HepG2 (cell line): ENCODE data around the gene NGEF. TPM values are rescaled to one million over a fixed set of nuclear protein-coding genes. Genes with fewer than 3 reads are reported as not detected.

Source experiments
- ATAC-seq: fragments of 200-7000 bp; cut with Tn5 transposase; 3 replicates; pipeline ENCODE4 v1.9.1; 2020; ENCODE audit warnings: mild to moderate bottlenecking, moderate library complexity
- BruUV-seq: library from RNA; stranded (reverse); fragments of 400-500 nt; replicated peaks from 2 replicates; lab custom pipeline; 2021; lab: Mats Ljungman, UMichigan
- CTCF ChIA-PET: fragments of 300-600 bp; formaldehyde crosslinking; extraction: SDS; loops from one replicate; lab custom pipeline; 2021; ENCODE audit warnings: low total read pairs, inconsistent platforms, low intra/inter-chr PET ratio; lab: Yijun Ruan, JAX
- POLR2A ChIA-PET: fragments of 350-600 bp; sonication (Branson Sonifier 250); formaldehyde crosslinking; loops from one replicate; lab custom pipeline; 2020; ENCODE audit warnings: antibody characterized with exemption, inconsistent platforms; lab: Yijun Ruan, JAX
- DNase-seq: peaks from one replicate; pipeline ENCODE4 v3.0.0-alpha.2; 2015; ENCODE audit warnings: low spot score
- FAIRE-seq: peaks from 3 replicates; lab custom pipeline; 2011; peaks lifted over from hg19 to GRCh38; lab: Jason Lieb, UNC
- H2AFZ ChIP-seq: one replicate; pipeline ENCODE4 v1.6.1; 2011; ENCODE audit warnings: low read length, inconsistent platforms
- H3K27ac ChIP-seq: fragments of 300-600 bp; 3 replicates; pipeline ENCODE4 v1.8.0; 2011; ENCODE audit warnings: mixed run types, mild to moderate bottlenecking, mixed read lengths, low read length, inconsistent platforms; ENCODE audit not compliant: insufficient read depth; ENCODE audit errors: extremely low read length
- H3K27me3 ChIP-seq, 2 experiments: fragments of 200-600 bp in 1 of 2; 2 replicates in 1 of 2; 3 replicates in 1 of 2; pipeline versions ENCODE4 v1.6.0 to v1.8.0; 2011; ENCODE audit warnings: low read length in 2 of 2, mild to moderate bottlenecking in 2 of 2, moderate library complexity in 2 of 2, inconsistent platforms in 1 of 2; ENCODE audit not compliant: insufficient read depth in 2 of 2, control insufficient read depth in 1 of 2
- H3K36me3 ChIP-seq, 2 experiments: fragments of 200-600 bp in 1 of 2; replicated peaks in 1 of 2; 2 replicates in 1 of 2; 3 replicates in 1 of 2; pipeline versions ENCODE4 v1.5.1 to v1.8.0; 2011; ENCODE audit warnings: low read length in 2 of 2, inconsistent platforms in 1 of 2; ENCODE audit not compliant: insufficient read depth in 2 of 2, control insufficient read depth in 1 of 2
- H3K4me1 ChIP-seq: 2 replicates; pipeline ENCODE4 v1.5.1; 2012; ENCODE audit warnings: low read length, inconsistent platforms; ENCODE audit not compliant: insufficient read depth
- H3K4me2 ChIP-seq: 2 replicates; pipeline ENCODE4 v1.6.0; 2011; ENCODE audit warnings: low read depth, low read length, inconsistent platforms
- H3K4me3 ChIP-seq, 3 experiments: fragments of 200-600 bp in 1 of 3; sonication (generic), shearing (Covaris generic) in 1 of 3; replicated peaks in 1 of 3; 2 replicates each; pipeline ENCODE4 v1.5.1; 2011 to 2016; ENCODE audit warnings: low read length in 3 of 3, inconsistent platforms in 2 of 3, low read depth in 2 of 3, mild to moderate bottlenecking in 2 of 3, control low read depth in 1 of 3, mixed read lengths in 1 of 3; ENCODE audit not compliant: insufficient read depth in 1 of 3
- H3K79me2 ChIP-seq: one replicate; pipeline ENCODE4 v1.6.1; 2011; ENCODE audit warnings: low read length, inconsistent platforms; ENCODE audit not compliant: insufficient read depth
- H3K9ac ChIP-seq: 2 replicates; pipeline ENCODE4 v1.6.0; 2011; ENCODE audit warnings: mild to moderate bottlenecking, low read depth, low read length, inconsistent platforms; ENCODE audit not compliant: insufficient read depth
- H3K9me3 ChIP-seq: 2 replicates; pipeline ENCODE4 v1.5.1; 2012; ENCODE audit warnings: mild to moderate bottlenecking, low read length
- H4K20me1 ChIP-seq: 2 replicates; pipeline ENCODE4 v1.6.0; 2011; ENCODE audit warnings: inconsistent platforms, mild to moderate bottlenecking, low read length, moderate library complexity; ENCODE audit not compliant: insufficient read depth
- FOXM1 ChIP-seq: sonication (generic); formaldehyde crosslinking; IDR thresholded peaks from 2 replicates; pipeline ENCODE4 v1.5.0; 2020; ENCODE audit warnings: missing genetic modification reagents
- HNRNPLL ChIP-seq: fragments of 200-400 bp; formaldehyde crosslinking; IDR thresholded peaks from 2 replicates; pipeline ENCODE4 v1.6.1; 2017; ENCODE audit warnings: mild to moderate bottlenecking, low read depth, low read length; ENCODE audit not compliant: poor library complexity, severe bottlenecking
- HOXA7 ChIP-seq: sonication (generic); formaldehyde crosslinking; IDR thresholded peaks from 2 replicates; pipeline ENCODE4 v1.8.1; 2022; ENCODE audit warnings: mild to moderate bottlenecking, missing genetic modification reagents, moderate library complexity
- SRSF4 ChIP-seq: fragments of 200-400 bp; formaldehyde crosslinking; IDR thresholded peaks from one replicate; pipeline ENCODE4 v1.6.1; 2018; ENCODE audit warnings: mild to moderate bottlenecking, low read depth, low read length, moderate library complexity; ENCODE audit not compliant: poor library complexity, severe bottlenecking
- SSRP1 ChIP-seq: IDR thresholded peaks from 2 replicates; pipeline ENCODE4 v1.6.1; 2016; ENCODE audit warnings: control low read depth
- ZFP1 ChIP-seq: IDR thresholded peaks from 2 replicates; pipeline ENCODE4 v1.6.1; 2016
- ZNF20 ChIP-seq: sonication (generic); formaldehyde crosslinking; IDR thresholded peaks from 2 replicates; pipeline ENCODE4 v1.4.0; 2020; ENCODE audit warnings: mild to moderate bottlenecking, moderate library complexity, missing genetic modification reagents
- ZNF253 ChIP-seq: sonication (generic); formaldehyde crosslinking; IDR thresholded peaks from 2 replicates; pipeline ENCODE4 v1.8.0; 2022; ENCODE audit warnings: mild to moderate bottlenecking, missing genetic modification reagents, borderline replicate concordance
- ZNF382 ChIP-seq: sonication (generic); formaldehyde crosslinking; IDR thresholded peaks from 2 replicates; pipeline ENCODE4 v1.5.0; 2020; ENCODE audit warnings: missing genetic modification reagents, mild to moderate bottlenecking, borderline replicate concordance
- ZNF776 ChIP-seq: sonication (generic); formaldehyde crosslinking; IDR thresholded peaks from 2 replicates; pipeline ENCODE4 v1.4.0; 2020; ENCODE audit warnings: mild to moderate bottlenecking, missing genetic modification reagents
- ZNF780A ChIP-seq: sonication (generic); formaldehyde crosslinking; IDR thresholded peaks from 2 replicates; pipeline ENCODE4 v1.8.0; 2022; ENCODE audit warnings: mild to moderate bottlenecking, missing genetic modification reagents, moderate library complexity
- ZNF841 ChIP-seq: sonication (generic); formaldehyde crosslinking; IDR thresholded peaks from 2 replicates; pipeline ENCODE4 v1.8.1; 2023; ENCODE audit warnings: missing genetic modification reagents, borderline replicate concordance
- WGBS: methylation state at CpG from one replicate; pipeline ENCODE4 v1.1.6; 2017; ENCODE audit warnings: low lambda C conversion rate; 5-methylcytosine and 5-hydroxymethylcytosine counted together
- in situ Hi-C: cut with HindIII; loops from 2 replicates; pipeline ENCODE4 v1.10.0; 2017; ENCODE audit warnings: low pct_unique_long_range_greater_than_20kb; ENCODE audit not compliant: extremely low pct_ligation_motif_present
- intact Hi-C: fragments of 100-400 bp; cut with micrococcal nuclease; formaldehyde crosslinking; loops from one replicate; pipeline ENCODE4 v1.10.0; 2022; ENCODE audit not compliant: unreplicated experiment
- polyA plus RNA-seq, 8 experiments: library from polyadenylated mRNA; depleted of rRNA in 3 of 8; stranded (reverse) in 7 of 8; unstranded in 1 of 8; fragments of >200 nt; fragmentation: Illumina TruSeq in 4 of 8; extraction: Trizol in 4 of 8; gene quantifications; 2 replicates each; pipeline versions ENCODE4 v1.2.1 to v1.2.3, GENCODE V29; 2011 to 2016; ENCODE audit warnings: low read depth in 4 of 8, missing spikeins in 1 of 8, mixed read lengths in 1 of 8; ENCODE audit not compliant: insufficient read depth in 1 of 8
- total RNA-seq, 5 experiments: library from RNA; depleted of rRNA; stranded (reverse); fragments of >200 nt; fragmentation: Illumina TruSeq; extraction: Trizol; gene quantifications; 2 replicates each; pipeline ENCODE4 v1.2.3, GENCODE V29; 2016; ENCODE audit warnings: low read depth in 1 of 5
- TF ChIP-seq, protein P1 (sequence below): sonication (generic); formaldehyde crosslinking; IDR thresholded peaks from 2 replicates; pipeline ENCODE4 v1.4.0; 2020; ENCODE audit warnings: mild to moderate bottlenecking, low read depth, missing genetic modification reagents
- TF ChIP-seq, protein P2 (sequence below): fragments of 450-650 bp; IDR thresholded peaks from 2 replicates; pipeline ENCODE4 v1.6.1; 2016
- TF ChIP-seq, protein P3 (sequence below): sonication (generic); formaldehyde crosslinking; IDR thresholded peaks from 2 replicates; pipeline ENCODE4 v1.8.0; 2022; ENCODE audit warnings: mild to moderate bottlenecking, missing genetic modification reagents, moderate library complexity

The NGEF gene
- total and polyA plus RNA-seq, 2 of the 13 experiments (the other 11 are each of a cell fraction or from before 2014, with no cell fraction given): 14.4 to 36.9 TPM

DNA sequence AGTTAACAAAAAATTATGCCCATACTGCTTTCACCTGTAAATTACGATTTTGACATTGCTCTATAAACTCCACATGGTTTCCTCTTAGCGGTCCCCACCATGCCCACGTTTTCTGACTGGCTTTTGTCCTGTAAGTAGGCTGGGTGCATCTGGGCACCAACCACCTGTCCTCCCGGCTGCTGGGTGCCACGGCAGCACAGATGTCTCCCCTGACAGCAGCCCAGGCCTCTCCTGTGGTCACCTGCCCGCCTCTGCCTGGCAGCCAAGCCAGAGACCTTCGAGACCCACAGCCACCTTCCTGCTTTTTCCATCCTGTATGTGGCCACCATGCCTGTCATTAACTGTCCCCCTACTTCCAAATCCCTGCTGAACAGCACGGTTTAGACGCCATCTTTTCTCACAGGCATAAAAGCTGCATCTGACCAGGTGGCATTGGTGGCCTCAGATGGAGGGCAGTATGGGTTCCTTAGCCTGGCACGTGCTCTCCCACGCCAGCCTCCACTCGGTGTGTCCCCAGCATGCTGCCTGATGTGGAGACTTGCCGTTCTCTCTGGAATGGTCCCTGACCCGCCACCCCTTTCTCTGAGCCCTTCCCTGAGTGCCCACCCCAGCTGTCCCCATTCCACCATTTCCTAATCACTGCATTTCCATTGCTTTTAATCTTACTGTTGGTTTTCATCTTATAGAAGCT is 124.1 kb downstream of the NGEF start:
- H3K4me3 ChIP-seq: no peak overlapping the region
- H3K79me2 ChIP-seq: no peaks in the 10 kb centered on the region
- H3K36me3 ChIP-seq: peaks cover 20 to 44% of the 10 kb centered on the region in 2 experiments
- no peak overlapping the region for H3K4me2 ChIP-seq
- intact Hi-C loops: no loop called here
- H3K27me3 ChIP-seq: no peaks in the 10 kb centered on the region
- TF ChIP-seq ZNF382 (no peak), ZFP1 (CRISPR knock-in tag) (no peak), ZNF841 (CRISPR knock-in tag) (no peak), FOXM1 (CRISPR knock-in tag) (no peak), SRSF4 (no peak)
- POLR2A ChIA-PET: no interaction called here
- WGBS: 95% methylated on average over 14 of the region's 14 CpGs
- in situ Hi-C loops: no loop called here
- FAIRE-seq (no peak), ATAC-seq (no peak), DNase-seq (no peak)
- H2AFZ ChIP-seq: no peak overlapping the region
- BruUV-seq: no TSS peak
- no peak overlapping the region for H3K9ac ChIP-seq
- H4K20me1 ChIP-seq: no peaks in the 10 kb centered on the region
- H3K4me1 ChIP-seq: no peaks in the 10 kb centered on the region
- H3K9me3 ChIP-seq: no peaks in the 10 kb centered on the region
- CTCF ChIA-PET: no interaction called here
- H3K27ac ChIP-seq: no peak overlapping the region

DNA sequence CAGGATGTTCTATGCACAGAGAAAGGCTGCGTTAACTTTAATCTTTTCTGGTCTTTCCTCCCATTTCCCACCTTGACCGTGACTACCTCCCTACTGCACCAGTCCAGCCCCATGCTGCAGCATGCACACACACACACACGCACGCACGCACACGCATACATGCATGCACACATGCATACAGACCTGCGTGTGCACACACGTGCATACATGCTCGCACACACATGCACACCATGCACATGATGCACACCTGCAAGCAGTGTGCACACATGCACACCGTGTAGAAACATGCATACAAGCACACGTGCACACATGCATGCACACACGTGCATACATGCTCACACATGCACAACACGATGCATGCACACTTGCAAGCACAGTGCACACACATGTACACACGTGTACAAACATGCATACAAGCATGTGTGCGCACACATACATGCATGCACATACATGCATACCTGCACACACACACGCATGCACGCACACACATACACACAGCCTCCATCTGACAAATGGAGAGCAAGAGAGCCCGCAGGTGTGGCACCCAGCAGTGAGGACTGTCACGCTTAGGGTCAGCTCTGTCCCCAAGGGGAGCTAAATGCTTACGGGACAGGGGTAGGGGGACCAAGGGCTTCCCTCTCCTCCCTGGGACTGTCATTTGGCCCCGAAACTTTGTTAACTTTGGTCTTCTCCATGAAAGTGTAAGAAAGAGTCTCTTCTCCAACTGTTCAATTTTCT is 124.8 kb downstream of the NGEF start:
- BruUV-seq: no TSS peak
- TF ChIP-seq, protein P1, sequence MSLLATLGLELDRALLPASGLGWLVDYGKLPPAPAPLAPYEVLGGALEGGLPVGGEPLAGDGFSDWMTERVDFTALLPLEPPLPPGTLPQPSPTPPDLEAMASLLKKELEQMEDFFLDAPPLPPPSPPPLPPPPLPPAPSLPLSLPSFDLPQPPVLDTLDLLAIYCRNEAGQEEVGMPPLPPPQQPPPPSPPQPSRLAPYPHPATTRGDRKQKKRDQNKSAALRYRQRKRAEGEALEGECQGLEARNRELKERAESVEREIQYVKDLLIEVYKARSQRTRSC: no peak
- TF ChIP-seq SSRP1 (CRISPR knock-in tag): 0 out of 2 replicates have a peak, but pooled peaks have one; percentile 28
- TF ChIP-seq, protein P2, sequence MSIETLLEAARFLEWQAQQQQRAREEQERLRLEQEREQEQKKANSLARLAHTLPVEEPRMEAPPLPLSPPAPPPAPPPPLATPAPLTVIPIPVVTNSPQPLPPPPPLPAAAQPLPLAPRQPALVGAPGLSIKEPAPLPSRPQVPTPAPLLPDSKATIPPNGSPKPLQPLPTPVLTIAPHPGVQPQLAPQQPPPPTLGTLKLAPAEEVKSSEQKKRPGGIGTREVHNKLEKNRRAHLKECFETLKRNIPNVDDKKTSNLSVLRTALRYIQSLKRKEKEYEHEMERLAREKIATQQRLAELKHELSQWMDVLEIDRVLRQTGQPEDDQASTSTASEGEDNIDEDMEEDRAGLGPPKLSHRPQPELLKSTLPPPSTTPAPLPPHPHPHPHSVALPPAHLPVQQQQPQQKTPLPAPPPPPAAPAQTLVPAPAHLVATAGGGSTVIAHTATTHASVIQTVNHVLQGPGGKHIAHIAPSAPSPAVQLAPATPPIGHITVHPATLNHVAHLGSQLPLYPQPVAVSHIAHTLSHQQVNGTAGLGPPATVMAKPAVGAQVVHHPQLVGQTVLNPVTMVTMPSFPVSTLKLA: peak; percentile 88
- no peak for TF ChIP-seq ZNF20 (CRISPR knock-in tag)
- peak; percentile 79; the same call in 1 of the 2 replicates for TF ChIP-seq HOXA7
- TF ChIP-seq ZNF776: no peak
- TF ChIP-seq, protein P3, sequence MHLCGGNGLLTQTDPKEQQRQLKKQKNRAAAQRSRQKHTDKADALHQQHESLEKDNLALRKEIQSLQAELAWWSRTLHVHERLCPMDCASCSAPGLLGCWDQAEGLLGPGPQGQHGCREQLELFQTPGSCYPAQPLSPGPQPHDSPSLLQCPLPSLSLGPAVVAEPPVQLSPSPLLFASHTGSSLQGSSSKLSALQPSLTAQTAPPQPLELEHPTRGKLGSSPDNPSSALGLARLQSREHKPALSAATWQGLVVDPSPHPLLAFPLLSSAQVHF (CRISPR knock-in tag): 0 out of 2 replicates have a peak, but pooled peaks have one; percentile 63
- no peak for TF ChIP-seq ZNF253
- 0 out of 2 replicates have a peak, but pooled peaks have one; percentile 37 for TF ChIP-seq ZNF780A (CRISPR knock-in tag)
- peak; percentile 86 for TF ChIP-seq HNRNPLL

More for the DNA sequence above, 124.8 kb downstream of the NGEF start:
- no peaks in the 10 kb centered on the region for H3K79me2 ChIP-seq
- intact Hi-C loops: no loop called here
- H3K9ac ChIP-seq: no peak overlapping the region
- H3K27ac ChIP-seq: no peak overlapping the region
- no peak overlapping the region for H3K4me3 ChIP-seq
- DNase-seq: no peak
- peaks cover 17 to 41% of the 10 kb centered on the region in 2 experiments for H3K36me3 ChIP-seq
- H2AFZ ChIP-seq: no peak overlapping the region
- no peak for ATAC-seq
- H3K9me3 ChIP-seq: no peaks in the 10 kb centered on the region
- no peaks in the 10 kb centered on the region for H3K4me1 ChIP-seq
- no peaks in the 10 kb centered on the region for H3K27me3 ChIP-seq
- ChIA-PET POLR2A (no interaction called here), CTCF (no interaction called here)
- 85% methylated on average over 21 of the region's 21 CpGs for WGBS
- no peaks in the 10 kb centered on the region for H4K20me1 ChIP-seq
- in situ Hi-C loops: no loop called here
- no peak for FAIRE-seq
- H3K4me2 ChIP-seq: no peak overlapping the region
